Fibroblast of peridontal ligament (primary cell): ENCODE measurements around the gene GNAQ.

Source experiments
- DNase-seq: peaks from one replicate; pipeline ENCODE4 v3.0.0-alpha.2; 2010; ENCODE audit errors: extremely low read depth

GNAQ gene

DNA sequence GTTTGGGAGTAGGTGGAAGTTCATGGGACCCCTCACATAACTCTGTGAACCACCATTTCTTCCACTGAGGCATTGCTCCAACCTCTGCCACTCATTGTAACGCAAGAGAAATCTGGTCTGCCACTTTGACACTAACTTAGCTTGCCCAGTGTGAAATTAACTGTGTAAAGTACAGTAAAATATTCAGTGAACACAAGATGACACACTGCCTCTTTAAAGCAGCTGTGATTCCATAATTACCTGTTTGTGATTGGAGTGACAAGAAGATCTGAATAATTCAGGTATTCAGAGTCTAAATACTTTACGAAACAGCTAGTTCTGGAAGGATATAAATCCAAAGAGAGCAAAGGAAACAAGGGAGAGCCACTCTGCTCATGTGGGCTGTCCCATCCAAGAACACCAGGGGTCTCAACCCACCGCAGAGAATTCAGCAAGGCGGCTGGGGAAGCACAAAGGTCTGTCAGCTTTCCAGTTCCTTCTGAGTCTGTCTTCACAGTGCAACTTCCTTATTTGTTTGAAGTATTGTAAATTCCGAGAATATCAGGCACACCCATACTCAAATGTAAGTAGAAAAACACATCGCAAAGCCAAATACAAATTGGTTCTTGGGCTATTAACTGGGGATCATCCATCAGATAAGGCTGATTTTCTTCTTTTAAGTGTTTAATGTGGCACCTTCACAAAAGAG is 86.9 kb downstream of the GNAQ start:
- no peak for DNase-seq

- DNase-seq, result peak; percentile 74
These were observed 88.6 kb downstream of the GNAQ start for GRCh38 chr9:77943057-77943456.

GRCh38 chr9:77939149-77939668 is 92.4 kb downstream of the GNAQ start:
- no peak for DNase-seq

DNA sequence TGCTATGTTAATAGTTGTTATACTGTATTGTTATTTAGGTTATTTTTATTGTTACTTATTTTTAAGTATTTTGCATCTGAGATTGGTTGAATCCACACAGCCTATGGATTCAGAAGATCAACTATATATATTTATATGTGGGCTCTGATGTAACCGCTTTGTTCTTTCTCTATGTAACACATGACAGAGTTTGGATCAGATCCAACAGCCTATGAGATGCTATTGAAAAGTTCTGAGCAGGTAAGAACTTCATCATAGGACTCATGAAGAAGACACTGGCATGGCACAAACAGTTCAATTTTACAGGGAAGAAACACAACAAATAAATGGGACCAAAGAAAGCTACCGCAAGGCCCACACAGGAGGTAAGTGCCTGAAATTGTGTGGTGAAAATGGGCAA is 93.4 kb downstream of the GNAQ start:
- no peak for DNase-seq

DNA sequence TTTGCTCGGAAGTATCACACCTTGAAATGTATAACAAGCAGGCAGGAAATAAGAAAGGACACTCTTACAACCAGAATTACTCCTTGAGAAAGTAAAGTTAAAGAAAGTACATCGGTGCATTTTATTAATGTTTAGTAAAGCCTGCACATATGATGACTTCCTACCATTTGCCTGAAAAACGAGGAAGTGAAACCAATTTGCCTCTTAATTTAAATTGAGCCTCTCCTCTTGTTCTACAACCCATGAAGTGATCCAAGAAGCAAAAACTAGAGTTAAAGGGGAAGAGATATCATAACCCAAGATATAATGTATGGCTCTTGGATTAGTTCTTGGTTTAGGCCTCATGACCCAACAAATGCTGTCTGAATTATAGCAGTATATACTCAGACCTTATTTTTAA is 95.6 kb downstream of the GNAQ start:
- DNase-seq, result no peak

DNA sequence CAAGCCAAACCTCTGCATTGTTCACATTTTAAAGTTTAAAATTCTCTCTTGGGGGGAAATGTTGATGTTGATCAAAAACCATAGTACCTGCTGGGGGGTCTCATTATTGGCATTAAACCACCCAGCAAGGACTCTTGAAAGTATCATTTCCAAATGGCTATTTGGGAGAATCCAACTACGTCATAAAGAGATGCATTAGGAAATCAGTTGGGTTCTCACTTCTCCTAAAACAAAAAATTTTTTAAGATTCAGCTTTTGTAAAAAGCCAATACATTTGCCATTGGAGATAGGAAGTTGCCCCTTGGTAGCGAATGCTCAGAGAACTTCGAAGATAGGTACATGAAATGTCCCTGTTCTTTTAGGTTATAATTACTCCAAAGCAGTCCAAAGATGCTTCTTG is 96.4 kb downstream of the GNAQ start:
- no peak for DNase-seq

DNA sequence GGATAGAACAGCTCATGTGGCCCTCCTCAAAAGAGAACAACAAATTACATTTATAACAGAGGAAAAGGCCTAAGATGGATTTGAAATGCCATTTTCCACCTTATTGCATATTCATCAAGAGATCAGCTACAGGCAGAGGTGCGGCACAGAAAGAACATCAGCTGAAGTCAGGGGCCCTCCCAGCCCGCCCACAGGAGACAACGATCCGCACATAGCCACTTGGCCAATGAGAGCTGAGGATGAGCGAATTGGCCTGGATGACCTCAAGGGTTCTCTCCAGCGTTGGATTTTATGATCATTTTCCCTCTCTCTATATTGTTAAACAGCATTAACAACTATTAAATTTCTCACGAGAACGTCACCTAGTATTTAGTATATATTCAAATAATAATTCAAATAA is 97.6 kb downstream of the GNAQ start:
- DNase-seq, result no peak

DNA sequence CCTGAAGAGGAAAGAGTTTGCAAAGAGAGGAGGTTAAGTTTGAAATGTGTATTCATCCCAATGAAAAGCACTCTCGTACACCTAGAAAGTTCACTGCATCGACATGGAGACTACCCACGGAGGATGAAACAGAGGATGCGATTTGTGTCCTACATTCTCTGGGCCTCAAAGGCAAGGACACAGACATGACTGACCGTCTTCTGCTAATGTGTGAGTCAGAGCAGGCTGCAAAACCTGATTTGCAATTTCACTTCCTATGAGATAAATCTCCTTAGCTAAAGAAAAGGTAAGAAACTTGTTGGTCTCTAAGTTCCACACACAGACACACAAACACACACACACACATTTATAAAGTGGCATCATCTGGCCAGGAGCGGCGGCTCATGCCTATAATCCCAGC is 98.6 kb downstream of the GNAQ start:
- DNase-seq, result no peak

DNA sequence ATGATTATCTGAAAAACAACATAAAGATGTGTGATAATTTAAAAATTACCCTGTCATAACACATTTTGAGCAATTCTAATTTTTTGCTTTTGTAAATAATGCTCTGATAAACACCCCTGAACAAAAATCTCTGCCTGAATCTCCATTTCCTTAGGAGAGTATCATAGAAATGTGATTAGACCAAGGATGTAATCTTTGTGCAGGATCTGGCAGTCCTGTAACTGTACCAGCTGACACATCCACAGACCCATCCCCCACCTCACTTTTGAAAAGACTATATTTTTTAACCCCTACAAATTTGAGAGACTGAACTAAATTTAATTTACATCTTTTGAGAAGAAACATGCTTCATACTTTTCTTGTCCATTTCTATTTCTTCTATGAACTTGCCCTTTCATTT is 101.7 kb downstream of the GNAQ start:
- no peak for DNase-seq

GRCh38 chr9:77927265-77927664 is 104.3 kb downstream of the GNAQ start:
- peak; percentile 86 for DNase-seq

DNA sequence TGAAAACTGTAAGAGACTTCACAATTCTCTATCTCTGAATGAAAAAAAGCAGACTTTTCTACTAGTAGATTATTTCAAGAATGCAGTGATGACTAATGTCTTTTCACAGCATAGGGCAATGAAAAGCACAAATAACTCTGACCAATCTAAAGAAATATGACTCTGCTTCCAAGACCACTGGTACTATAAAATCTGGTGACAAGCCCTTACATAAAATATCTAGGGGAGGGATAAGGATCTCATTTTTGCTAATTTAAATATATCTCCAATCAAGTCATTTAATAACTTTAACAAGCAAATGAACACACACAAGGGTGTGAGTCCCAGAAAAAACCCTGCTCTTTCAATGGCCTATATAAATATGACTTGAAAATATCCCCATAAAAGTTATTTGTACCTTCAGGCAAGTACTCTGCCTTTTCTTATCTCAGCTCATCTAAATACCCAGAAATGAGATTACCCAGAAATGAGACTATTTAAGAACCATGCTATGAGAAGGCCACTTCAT is 105.2 kb downstream of the GNAQ start:
- DNase-seq, result peak; percentile 81

DNA sequence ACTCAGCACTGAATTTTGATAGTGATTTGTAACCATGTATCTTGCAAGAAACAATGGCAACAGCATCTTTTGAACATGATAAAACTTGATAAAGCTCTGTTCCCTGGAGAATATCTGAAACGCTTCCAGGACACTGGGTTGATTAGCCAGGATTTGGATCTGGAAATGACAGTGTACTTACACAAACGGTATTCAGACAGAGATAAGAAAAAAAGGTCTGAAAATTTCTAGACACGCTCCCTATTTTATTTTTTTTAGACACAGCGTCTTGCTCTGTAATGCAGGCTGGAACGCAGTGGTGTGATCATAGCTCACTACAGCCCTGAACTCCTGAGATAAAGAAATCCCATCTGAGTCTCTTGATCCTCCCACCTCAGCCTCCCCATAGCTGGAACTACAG is 109.0 kb downstream of the GNAQ start:
- DNase-seq, result no peak

GRCh38 chr9:77917800-77918199 is 113.8 kb downstream of the GNAQ start:
- DNase-seq, result no peak

GRCh38 chr9:77916820-77917219 is 114.8 kb downstream of the GNAQ start:
- no peak for DNase-seq

- DNase-seq, result no peak
These were observed 115.2 kb downstream of the GNAQ start for GRCh38 chr9:77916410-77916819.

GRCh38 chr9:77915744-77916143 is 115.9 kb downstream of the GNAQ start:
- no peak for DNase-seq

GRCh38 chr9:77912895-77913693 is 118.5 kb downstream of the GNAQ start:
- peak; percentile 61 for DNase-seq

DNA sequence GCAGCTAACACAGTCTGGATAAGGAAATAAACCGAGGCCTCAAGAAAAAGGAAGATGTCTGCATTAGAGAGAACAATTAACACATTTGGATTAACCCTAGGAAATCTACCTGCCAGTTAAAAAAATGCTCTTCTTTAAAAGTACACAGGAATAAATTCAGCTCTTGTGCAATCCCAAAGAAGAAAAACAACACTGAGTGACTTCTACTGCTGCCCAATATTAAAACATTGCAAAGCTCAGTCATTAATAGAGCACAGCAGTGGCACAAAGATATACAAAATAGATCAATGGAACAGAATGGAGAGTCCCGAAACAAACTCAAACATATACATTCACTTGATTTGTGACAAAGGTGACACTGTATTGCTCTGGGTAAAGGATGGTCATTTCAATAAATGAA is 119.7 kb downstream of the GNAQ start:
- no peak for DNase-seq

DNA sequence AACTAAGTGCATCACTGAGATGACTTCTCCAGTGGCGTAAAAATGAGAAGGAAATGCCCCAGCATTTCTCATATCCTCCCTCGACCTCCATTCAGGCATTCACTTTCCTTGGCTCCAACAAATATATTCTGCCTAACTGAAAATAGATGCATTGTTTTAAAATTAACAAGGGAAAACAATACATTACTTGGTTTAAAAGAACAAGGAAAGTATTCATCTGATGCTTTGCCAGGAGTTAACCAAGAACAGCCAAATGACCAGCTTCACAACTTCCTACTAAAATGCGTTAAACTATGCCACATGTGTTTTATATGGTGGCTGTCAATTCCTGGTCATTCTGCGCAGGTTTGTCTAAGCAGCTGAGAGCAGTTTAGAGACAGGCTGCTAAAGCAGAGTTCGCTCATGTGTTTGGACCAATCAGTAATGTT is 121.4 kb downstream of the GNAQ start:
- peak; percentile 24 for DNase-seq

- DNase-seq, result no peak
These were observed 122.3 kb downstream of the GNAQ start for GRCh38 chr9:77909306-77909705.

- no peak for DNase-seq
These were observed 123.3 kb downstream of the GNAQ start for GRCh38 chr9:77908293-77908692.

GRCh38 chr9:77907585-77907984 is 124.0 kb downstream of the GNAQ start:
- no peak for DNase-seq

- DNase-seq, result peak; percentile 75
These were observed 124.6 kb downstream of the GNAQ start for GRCh38 chr9:77906991-77907390.
